NCI-H446 treated with DMSO at 0.1 percent for 48 hours (cell line): ENCODE results near the gene SLC25A22.

Experiments used
- DNase-seq: peaks from one replicate; lab custom pipeline; 2025; lab: John Stamatoyannopoulos, UW

SLC25A22 gene

DNA sequence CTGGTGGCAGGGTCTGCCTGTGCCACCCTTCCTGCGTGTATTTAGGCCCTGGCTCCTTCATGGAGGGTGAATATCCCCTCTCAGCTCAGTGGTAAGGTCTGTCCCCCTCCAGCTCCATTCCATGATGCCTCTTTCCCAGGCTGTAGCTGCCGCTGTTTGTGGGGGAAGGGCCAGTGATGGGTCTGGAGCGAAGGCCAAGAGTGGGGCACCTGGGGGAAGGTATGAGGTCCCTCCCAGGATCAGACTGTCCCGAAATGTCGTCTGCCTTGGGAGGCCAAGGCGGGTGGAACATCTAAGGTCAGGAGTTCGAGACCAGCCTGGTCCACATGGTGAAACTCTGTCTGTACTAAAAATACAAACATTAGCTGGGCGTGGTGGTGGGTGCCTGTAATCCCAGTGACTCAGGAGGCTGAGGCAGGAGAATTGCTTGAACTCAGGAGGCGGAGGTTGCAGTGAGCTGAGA lies 35.8 kb upstream of the SLC25A22 start:
- DNase-seq: no peak

DNA sequence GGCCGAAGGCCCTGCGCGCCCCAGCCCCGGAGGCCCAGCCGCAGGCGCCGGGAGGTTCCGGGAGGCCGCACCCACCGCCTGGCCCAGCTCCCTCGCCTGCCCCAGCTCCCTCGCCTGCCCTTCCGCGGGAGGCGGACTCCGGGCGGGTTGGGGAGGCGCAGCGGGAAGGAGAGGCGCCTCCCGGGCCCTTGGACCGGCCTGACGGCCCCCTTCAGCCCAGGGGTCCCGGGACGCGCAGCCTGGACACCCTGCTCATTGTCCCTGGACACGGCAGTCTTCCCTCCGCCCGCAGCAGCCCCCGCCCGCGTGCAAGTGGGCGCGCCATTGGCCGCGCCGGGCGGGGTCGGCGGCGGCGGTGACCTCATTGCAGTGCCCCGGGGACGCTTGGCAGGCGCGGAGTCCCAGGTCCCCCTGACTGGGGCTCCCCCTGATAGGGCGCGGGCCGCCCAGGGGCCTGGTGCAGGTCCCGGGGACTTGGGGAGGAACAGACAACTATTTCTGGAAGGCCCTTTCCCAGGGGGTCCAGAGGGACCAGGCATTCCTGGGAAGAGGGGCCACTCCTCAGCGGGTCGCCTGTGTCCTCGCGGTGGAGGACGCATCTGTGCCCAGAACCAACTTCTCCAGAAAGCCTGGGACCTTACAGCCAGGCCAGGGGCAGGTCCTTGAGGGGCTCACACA lies 35.2 kb upstream of the SLC25A22 start:
- no peak for DNase-seq

DNA sequence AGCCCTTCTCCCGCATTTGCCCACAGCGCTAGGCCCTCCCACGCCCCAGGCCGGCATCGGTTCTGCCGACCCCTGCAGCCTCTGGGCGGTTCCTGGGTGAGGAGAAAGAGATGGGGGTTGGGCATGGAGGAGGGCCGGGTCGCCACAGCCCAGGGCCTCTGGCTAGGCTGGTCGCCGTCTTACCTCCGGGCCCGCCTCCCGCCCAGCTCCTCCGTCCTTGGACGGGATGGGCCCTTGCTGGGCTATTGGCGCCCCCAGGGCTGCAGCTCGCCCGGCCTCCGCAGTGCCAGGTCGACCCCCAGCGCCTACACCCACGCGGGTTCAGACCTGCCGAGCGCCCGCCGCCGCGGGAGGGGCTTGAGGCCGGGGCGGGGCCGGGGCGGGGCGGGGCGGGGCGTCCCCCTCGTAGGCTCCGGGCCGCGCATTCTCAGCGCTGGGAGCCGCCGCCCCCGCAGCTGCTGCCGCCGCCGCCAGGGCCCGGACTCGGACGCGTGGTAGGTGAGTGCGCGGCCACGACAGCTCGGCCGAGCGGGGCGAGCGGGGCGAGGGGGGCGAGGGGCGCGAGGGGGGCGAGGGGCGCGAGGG lies 34.5 kb upstream of the SLC25A22 start, which contains the start of gene CD151:
Gene CD151, plus strand, starts transcription at position 424 of the 585 bp plus-strand sequence. CDS start 3,118 bp downstream, outside the sequence.
- DNase-seq: peak; percentile 17

DNA sequence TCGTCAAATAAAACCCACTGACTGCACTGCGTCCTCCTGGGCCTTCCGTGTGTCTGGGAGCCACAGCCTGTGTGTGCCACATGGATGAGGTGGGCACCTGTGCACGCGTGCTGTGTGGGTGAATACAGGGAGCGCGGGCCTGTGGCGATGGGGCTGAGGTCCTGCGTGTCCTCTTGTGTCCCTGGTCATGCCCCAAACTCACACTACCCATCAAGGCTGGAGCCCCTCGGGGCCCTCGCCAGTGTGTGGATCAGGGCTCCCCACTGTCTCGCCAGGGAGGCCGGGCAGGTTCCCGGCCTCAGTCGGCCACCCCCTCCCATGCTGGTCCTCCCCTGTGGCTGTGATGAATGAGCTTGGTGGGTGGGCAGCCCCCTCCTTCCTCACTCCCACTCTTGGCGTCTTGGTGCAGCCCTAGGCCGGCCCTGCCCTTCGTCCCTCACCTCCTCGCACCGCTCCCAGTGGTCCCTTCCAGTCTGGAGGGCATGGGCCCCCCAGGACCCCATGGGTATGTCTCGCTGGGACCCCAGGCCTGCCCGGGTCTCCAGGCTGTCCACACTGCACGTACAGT lies 34.0 kb upstream of the SLC25A22 start:
- no peak for DNase-seq

DNA sequence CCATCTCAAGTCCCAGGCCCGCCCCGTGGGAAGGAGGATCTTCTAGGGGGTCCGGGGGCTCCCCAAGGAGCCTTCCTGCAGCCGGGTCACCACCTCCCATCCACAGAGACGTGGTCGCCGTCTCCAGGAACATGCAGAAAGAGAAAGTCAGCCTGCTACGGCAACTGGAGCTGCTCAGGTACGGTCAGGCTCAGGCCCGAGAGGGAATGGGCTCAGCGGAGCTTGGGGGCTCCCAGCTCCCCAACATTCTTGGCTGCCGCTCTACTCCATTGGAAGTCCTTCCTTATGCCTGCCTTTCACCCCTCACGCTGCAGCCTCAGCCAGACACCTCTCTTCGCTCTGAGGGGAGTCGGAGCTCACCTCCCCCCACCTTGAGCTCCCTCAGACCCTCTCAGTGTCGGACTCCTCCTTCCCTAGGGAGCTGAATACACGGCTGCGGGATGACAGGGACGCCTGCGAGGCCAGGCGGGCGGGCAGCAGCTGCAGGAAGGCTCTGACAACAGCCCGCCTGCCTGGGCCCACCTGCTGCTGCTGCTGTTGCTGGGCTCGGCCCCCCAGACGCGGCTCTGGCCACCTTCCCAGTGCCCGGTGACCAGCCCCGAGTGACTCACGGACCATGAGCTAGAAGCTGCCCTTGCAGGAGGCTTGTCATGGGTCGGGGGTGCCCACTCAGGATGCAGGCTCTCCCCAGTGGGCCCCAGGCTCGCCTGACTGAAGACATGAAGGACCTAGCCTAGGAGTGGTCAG lies 33.2 kb upstream of the SLC25A22 start:
- DNase-seq: no peak

DNA sequence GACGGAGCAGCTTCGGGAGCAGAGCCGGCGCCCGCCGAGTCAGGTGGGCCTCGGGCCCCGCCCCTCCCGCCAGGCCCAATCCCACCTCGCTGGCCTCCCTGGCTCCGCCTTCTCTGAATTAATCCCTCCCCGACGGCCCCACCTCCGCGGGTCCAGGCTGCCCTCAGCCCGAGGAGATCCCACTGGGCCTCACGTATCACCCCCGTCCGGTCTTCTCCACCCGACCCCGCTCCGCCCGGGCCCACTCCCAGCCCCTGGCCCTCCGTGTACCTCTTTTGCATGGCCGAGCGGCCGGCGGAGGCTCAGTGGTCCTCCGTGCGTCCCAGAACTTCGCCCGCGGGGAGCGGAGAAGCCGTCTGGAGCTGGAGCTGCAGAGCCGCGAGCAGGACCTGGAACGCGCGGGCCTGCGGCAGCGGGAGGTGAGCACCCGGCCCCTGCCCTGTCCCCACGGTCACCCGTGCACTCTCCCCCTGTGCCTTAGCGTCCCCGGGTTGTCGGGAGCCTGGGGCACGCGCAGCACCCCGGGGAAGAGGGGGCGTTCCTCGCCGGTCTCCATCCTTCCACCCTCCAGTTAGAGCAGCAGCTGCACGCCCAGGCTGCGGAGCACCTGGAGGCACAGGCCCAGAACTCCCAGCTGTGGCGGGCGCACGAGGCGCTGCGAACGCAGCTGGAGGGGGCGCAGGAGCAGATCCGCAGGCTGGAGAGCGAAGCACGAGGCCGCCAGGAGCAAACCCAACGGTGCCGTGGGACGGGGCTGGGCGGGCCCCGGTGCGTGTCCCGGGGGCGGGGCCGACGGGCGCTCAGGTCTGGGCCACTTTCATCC lies 32.4 kb upstream of the SLC25A22 start:
- no peak for DNase-seq

DNA sequence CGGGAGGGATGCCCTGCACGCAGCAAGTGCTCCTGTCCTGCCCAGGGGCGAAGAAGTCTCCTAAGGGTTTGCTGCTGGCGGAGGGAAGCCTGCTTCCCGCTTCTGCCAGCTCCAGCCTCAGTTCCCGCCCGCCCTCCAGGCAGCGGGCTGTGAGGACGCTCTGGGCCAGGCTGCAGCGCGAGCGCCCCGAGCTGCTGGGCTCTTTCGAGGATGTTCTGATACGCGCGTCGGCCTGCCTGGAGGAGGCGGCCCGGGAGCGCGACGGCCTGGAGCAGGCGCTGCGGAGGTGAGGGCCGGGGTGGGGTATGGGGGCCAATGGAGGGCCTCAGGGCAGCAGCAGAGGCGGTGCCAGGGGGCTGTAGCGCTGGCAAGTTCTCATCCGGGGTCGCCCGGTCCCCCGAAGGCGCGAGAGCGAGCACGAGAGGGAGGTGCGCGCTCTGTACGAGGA lies 31.8 kb upstream of the SLC25A22 start:
- DNase-seq: no peak

DNA sequence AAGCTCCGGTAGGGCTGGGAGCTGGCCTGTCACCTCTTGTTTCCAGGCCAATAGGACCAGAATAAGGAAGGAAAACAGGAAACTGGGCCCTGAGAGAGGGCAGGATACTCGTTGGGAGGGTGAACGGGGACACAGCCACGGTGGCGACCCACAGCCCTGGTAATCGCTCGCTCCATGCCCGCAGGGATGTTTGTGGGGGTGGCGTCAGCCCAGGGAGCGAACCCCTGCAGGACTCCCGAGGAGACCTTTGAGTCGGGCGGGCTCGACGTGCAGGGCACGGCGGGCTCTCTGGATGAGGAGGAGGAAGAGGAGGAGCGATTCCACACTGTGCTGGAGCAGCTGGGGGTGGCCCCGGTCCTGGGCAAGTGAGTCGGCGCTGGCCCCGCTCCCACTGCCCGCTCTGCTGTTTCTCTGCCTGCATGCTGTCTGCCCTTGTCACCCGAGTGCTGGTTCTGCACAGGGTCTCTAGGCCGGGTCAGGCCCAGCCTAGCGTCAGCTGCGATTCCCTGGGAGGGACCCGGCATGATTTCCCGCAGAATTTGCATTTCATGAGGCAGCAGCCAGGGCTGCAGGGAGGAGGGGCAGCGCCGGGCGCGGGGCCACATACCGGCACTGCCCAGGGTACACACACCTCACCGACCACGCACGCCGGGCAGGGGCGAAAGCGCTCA lies 31.2 kb upstream of the SLC25A22 start:
- DNase-seq: no peak

DNA sequence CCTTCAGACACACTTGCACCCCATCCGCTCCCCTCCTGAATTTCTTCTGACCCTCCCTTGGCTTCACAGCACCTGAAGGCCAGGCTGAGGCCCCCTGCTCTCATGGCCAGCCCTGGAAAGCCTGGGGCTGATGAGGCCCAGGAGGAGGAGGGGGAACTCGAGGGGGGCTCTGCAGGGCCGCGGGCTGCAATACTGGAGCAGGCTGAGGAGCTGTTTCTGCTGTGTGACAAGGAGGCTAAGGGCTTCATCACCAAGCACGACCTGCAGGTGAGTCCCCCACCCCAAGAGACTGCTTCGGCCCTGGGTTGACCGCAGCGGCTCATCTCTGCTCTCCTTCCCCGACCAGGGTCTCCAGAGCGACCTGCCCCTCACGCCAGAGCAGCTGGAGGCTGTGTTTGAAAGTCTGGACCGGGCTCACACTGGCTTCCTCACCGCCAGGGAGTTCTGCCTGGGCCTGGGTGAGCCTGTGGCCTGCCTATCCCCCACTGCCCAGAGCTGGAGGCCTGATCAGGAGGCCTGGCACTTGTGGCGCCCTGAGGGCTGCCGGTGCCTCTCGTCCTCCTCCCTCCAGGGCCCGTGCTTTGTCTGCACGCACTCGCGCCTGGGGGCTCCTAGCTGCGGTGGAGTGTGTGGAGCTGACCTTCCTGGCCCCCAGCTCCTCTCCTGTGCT lies 30.6 kb upstream of the SLC25A22 start:
- no peak for DNase-seq

DNA sequence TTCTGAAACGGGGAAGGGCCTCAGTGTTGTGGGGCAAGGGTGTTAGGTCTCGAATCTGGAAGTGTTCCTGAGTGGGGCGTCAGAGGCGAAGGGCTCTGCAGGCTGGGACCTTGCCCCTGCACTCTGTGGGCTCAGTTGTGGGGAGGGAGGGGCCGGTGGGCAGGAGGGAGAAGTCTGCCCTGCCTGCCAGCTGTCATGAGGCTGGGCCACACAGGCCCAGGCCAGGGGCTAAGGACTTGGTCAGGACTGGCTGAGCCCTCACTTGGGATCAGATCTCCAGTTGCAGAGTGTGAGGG lies 29.8 kb upstream of the SLC25A22 start, which contains the start of gene CRACR2B:
Gene CRACR2B, plus strand, starts transcription at position 23 of the 296 bp plus-strand sequence. CDS start 689 bp downstream, outside the sequence.
- DNase-seq: no peak

DNA sequence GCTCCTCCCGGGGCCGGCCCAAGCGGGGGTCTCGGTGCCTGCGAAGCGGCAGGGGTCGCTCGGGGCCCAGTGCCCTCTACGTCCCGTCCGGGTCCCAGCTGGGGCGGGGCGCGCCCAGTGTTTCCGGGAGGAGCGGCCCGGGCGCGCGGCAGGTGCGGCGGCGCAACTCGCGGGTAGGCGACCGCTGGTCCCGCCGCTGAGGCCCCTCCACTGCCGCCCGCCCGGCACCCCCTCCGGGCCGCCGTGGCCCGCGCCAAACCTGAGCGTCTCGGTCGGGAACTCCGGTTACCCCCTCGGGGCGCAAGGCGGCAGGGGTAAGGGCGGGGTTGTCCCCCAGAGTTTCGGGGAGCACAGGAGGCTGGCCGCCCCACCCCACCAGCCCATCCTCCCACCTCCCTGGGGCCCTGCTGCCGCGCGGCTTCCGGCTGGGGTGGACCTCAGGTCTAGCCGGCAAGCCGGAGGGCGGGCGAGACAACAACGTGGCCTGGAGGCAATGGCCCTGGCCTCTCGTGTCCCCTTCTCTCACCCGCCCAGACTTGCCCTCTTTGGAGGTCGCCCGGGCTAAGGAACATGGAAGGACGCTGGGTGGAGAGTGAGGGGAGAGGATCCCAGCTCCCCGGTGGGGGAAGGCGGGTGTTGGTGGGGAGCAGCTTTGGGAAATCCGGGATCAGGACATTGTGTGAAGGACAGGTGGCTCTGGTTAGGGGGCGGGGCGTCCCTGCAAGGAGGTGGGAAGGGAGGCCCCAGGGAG lies 29.2 kb upstream of the SLC25A22 start:
- DNase-seq: no peak

DNA sequence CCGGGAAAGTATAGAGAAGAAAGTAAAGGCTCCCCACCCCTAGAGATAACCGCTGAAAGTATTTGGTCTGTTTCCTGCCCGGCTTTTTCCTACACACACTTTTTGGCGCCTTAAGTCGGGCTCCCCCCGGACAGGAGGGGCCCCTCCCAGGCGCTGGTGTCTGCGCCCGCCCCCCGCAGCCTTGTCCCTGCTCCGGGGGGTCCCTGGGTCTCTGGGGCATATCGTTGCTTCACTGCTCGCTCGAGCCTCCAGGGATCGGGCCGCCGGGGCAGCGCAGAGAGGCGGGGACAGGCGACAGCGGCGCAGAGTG lies 28.7 kb upstream of the SLC25A22 start:
- DNase-seq: no peak

DNA sequence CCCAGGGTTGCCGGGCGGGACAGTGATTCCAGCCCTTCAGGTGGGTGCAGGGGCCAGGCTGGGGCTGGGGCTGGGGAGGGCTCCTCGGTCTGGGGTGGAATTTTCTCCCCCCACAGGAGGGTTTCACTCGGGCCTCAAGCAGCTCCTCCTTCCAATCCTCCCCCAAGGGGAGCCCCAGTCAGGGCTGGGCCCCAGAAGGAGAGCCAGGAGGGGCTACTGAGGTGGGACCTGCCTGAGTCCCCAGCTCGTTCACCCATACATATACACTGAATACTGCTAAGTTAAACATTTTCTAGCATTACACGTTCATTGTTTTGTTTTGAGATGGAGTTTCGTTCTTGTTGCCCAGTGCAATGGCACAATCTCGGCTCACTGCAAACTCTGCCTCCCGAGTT lies 28.1 kb upstream of the SLC25A22 start:
- no peak for DNase-seq

DNA sequence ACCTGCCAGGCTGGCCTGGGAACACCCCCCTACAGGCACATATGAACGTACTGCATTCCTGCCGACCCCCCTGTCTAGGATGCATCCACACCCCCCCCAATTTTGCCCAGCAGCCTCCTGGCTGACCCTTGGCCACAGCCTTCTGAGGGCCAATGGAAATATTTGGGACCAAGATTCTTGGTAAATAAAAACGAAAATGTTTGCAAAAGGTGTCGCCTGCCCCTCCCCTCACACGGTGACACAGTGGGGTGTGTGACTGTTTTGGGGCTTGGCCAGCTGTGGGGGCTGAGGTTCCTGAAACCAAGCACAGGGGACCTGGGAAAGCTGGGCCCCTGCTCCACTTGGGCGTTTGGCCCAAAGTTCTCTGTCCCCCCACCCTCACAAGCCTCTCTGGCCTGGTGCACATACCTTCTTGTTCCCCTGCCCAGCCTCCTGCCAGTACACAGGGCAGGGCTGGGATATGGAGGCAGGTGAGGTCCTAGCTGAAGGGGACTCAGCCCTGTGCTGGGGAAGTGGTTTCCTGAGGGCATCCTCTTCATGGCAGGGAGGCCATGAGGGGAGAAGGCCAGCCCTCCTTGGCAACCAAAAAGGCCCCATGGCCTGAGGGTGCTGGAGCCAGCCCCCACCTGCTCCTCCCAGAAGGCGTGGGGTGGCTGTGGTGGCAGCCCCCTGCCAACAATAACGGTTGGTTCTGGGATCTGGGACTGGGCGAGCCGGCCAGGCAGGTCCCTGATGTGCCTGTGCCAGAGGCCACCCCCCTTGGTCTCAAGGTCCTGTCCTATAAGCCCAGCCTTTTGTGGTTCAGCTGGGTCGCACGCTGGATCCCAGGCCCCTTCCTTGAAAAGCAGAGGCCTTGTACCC lies 27.5 kb upstream of the SLC25A22 start:
- no peak for DNase-seq

DNA sequence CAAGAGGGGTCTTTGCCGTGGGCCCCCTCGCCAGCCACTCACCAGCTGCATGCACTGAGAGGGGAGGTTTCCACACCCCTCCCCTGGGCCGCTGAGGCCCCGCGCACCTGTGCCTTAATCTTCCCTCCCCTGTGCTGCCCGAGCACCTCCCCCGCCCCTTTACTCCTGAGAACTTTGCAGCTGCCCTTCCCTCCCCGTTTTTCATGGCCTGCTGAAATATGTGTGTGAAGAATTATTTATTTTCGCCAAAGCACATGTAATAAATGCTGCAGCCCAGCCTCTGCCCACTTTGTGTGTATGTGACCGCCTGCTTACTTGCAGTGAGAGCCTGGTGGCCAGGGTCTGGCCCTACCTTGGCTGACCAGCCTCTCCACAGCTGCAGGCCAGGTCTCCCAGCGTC lies 26.9 kb upstream of the SLC25A22 start:
- no peak for DNase-seq

DNA sequence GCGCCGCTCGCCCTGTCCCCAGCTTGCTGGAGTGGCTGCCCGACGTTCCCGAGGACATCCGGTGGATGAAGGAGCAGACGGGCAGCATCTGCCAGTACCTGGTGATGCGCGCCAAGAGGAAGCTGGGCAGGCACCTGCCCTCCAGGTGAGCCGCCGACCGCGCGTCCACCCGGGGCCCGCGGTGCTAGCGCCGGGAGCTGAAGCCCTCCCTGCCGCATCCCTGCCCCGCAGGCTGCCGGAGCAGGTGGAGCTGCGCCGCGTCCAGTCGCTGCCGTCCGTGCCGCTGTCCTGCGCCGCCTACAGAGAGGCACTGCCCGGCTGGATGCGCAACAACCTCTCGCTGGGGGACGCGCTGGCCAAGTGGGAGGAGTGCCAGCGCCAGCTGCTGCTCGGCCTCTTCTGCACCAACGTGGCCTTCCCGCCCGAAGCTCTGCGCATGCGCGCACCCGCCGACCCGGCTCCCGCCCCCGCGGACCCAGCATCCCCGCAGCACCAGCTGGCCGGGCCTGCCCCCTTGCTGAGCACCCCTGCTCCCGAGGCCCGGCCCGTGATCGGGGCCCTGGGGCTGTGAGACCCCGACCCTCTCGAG lies 26.3 kb upstream of the SLC25A22 start:
- DNase-seq: no peak

DNA sequence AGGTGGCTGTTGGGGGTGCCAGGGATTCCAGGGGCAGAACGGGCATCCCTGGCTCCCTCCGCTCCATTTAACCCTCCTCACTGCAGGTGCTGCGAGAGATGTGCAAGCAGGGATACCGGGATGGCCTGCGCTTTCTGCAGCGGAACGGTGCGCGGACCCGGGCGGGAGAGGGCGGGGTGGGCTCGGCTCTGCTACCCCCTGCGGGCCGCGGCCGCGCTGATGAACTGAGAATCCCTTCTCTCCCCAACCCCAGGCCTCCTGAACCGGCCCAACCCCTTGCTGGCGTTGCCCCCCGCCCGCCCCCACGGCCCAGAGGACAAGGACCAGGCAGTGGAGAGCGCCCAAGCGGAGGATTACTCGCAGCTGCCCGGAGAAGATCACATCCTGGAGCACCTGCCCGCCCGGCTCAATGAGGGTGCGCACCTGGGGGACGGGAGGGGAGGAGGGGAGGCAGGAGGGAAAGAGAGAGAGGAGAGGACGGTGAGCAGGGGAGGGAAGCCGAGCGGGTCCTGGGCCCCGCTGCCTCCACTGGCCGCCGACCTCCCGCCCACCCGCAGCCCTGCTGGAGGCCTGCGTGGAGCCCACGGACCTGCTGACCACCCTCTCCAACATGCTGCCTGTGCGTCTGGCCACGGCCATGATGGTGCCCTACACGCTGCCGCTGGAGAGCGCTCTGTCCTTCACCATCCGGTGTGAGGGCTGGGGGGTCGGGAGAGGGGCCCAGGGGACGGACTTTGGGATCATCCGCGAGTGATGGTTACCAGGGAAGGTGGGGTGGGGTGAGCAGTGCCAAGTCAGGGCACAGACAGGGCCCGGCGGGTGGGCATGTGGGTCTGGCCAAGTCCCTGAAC lies 25.6 kb upstream of the SLC25A22 start:
- DNase-seq: no peak
